ENCODE results near the gene MCC.

Gene MCC

GRCh38 chr5:113181853-113182490 is 306.3 kb downstream of the MCC start:
- no peak for TF ChIP-seq CTCF (conservative IDR thresholded peaks at IDR 0.05)
- no peak overlapping the region for H3K27ac ChIP-seq

GRCh38 chr5:113181409-113181808 is 306.8 kb downstream of the MCC start:
- no peak overlapping the region for H3K27ac ChIP-seq
- TF ChIP-seq CTCF (conservative IDR thresholded peaks at IDR 0.05) = no peak

GRCh38 chr5:113179156-113179555 is 309.1 kb downstream of the MCC start:
- no peak overlapping the region for H3K27ac ChIP-seq
- no peak for TF ChIP-seq CTCF (conservative IDR thresholded peaks at IDR 0.05)

- H3K27ac ChIP-seq = no peak overlapping the region
- no peak for TF ChIP-seq CTCF (conservative IDR thresholded peaks at IDR 0.05)
Observed at GRCh38 chr5:113178073-113178779, 310.0 kb downstream of the MCC start.

- H3K27ac ChIP-seq = no peak overlapping the region
- TF ChIP-seq CTCF (conservative IDR thresholded peaks at IDR 0.05) = no peak
Observed at GRCh38 chr5:113177225-113177624, 311.0 kb downstream of the MCC start.

- no peak for TF ChIP-seq CTCF (conservative IDR thresholded peaks at IDR 0.05)
- H3K27ac ChIP-seq = no peak overlapping the region
Observed at GRCh38 chr5:113176734-113177133, 311.5 kb downstream of the MCC start.

- no peak for TF ChIP-seq CTCF (conservative IDR thresholded peaks at IDR 0.05)
- no peak overlapping the region for H3K27ac ChIP-seq
Observed at GRCh38 chr5:113176196-113176595, 312.1 kb downstream of the MCC start.
